Measurements from ENCODE around the gene CALML3. TPM values are rescaled to one million over a fixed set of nuclear protein-coding genes. Genes with fewer than 3 reads are reported as not detected.

Gene CALML3
- total and polyA plus RNA-seq, 2 donors (not counting 1 experiment from before 2014, with no cell fraction given), result not detected

DNA sequence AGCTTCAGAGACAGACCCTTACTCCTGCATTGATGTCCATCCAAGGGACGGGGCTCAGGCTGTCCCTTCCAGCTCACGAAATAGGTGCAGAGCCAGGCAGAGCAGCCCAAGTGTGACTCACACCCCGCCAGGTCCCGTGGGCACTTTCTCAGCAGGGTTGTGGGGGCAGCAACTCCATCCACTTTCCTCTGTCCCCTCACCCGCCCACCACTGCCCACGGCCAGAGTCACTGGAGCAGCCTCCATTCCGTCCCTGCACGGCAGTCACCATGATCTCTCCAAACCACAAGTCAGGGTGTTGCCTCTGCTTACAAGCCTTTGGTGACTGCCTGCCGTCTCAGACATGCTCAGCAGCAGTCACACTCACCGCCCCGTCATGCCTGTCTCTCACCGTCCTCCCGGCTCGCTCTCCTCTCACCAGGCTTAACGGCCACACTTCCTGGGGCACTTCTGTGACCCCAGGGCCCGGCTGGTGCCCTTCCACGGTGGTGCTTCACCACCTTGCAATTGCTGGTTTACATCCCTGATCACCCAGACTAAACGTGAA lies 39.3 kb downstream of the CALML3 start:
- Histone ChIP-seq H3K27ac (ENCODE audit: low read length in 2 of 2) (no peak overlapping the region), H3K9ac (ENCODE audit: low read length) (no peak overlapping the region), H3K4me3 (ENCODE audit: control extremely low read depth in 1 of 5, extremely low read depth in 1 of 5, insufficient read depth in 1 of 5, low read depth in 2 of 5, low read length in 4 of 5) (no peak overlapping the region), H4K20me1 (ENCODE audit: control insufficient read depth, insufficient read depth, low read length, poor library complexity, severe bottlenecking) (no peaks in the 10 kb centered on the region), H3K36me3 (replicated peaks in 1 of 2; ENCODE audit: control extremely low read depth in 1 of 2, control insufficient read depth in 1 of 2, extremely low read depth in 1 of 2, insufficient read depth in 2 of 2, low read length in 1 of 2) (no peaks in the 10 kb centered on the region), H3K27me3 (replicated peaks in 1 of 4; ENCODE audit: control extremely low read depth in 1 of 4, control insufficient read depth in 3 of 4, insufficient read depth in 4 of 4, low read length in 3 of 4) (peaks cover 0 to 2% (median 0%) of the 10 kb centered on the region in 4 experiments), H3K4me1 (ENCODE audit: control insufficient read depth in 2 of 2, insufficient read depth in 2 of 2, low read length in 2 of 2) (no peaks in the 10 kb centered on the region), H3K9me3 (ENCODE audit: control extremely low read depth in 1 of 3, control insufficient read depth in 2 of 3, insufficient read depth in 1 of 3, low read length in 2 of 3) (no peaks in the 10 kb centered on the region), H3K79me2 (ENCODE audit: control insufficient read depth, insufficient read depth, low read length) (no peaks in the 10 kb centered on the region), H3K4me2 (replicated peaks; ENCODE audit: low read depth, low read length, poor library complexity, severe bottlenecking) (no peak overlapping the region), H2AFZ (ENCODE audit: insufficient read depth, low read depth, low read length, poor library complexity, severe bottlenecking) (no peak overlapping the region)
- no peak for TF ChIP-seq EZH2 (IDR thresholded peaks at IDR 0.05; ENCODE audit: borderline replicate concordance, insufficient read depth, low read depth, low read length, poor library complexity, severe bottlenecking)
- TF ChIP-seq, protein P1, sequence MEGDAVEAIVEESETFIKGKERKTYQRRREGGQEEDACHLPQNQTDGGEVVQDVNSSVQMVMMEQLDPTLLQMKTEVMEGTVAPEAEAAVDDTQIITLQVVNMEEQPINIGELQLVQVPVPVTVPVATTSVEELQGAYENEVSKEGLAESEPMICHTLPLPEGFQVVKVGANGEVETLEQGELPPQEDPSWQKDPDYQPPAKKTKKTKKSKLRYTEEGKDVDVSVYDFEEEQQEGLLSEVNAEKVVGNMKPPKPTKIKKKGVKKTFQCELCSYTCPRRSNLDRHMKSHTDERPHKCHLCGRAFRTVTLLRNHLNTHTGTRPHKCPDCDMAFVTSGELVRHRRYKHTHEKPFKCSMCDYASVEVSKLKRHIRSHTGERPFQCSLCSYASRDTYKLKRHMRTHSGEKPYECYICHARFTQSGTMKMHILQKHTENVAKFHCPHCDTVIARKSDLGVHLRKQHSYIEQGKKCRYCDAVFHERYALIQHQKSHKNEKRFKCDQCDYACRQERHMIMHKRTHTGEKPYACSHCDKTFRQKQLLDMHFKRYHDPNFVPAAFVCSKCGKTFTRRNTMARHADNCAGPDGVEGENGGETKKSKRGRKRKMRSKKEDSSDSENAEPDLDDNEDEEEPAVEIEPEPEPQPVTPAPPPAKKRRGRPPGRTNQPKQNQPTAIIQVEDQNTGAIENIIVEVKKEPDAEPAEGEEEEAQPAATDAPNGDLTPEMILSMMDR (IDR thresholded peaks at IDR 0.05), result no peak
- no peak overlapping the region for H3K27ac Mint-ChIP-seq
- intact Hi-C loops (cut with micrococcal nuclease), result no loop called here
- 81% methylated on average over 18 of the region's 18 CpGs for WGBS (ENCODE audit: insufficient coverage)
- DNase-seq, result no peak
- no peaks in the 10 kb centered on the region for H3K4me1 Mint-ChIP-seq
- no peak for ATAC-seq (ENCODE audit: low read depth)
- no peaks in the 10 kb centered on the region for H3K9me3 Mint-ChIP-seq (ENCODE audit: insufficient read depth)
- ChIA-PET CTCF (interaction anchor here (1.2 kb wide), 1 partner anchor 59 kb away, joined by 3 read pairs; no protein-coding TSS in a partner anchor), POLR2A (no interaction called here)
- no peak overlapping the region for H3K4me3 Mint-ChIP-seq
- H3K27me3 Mint-ChIP-seq, result peaks cover 20% of the 10 kb centered on the region

DNA sequence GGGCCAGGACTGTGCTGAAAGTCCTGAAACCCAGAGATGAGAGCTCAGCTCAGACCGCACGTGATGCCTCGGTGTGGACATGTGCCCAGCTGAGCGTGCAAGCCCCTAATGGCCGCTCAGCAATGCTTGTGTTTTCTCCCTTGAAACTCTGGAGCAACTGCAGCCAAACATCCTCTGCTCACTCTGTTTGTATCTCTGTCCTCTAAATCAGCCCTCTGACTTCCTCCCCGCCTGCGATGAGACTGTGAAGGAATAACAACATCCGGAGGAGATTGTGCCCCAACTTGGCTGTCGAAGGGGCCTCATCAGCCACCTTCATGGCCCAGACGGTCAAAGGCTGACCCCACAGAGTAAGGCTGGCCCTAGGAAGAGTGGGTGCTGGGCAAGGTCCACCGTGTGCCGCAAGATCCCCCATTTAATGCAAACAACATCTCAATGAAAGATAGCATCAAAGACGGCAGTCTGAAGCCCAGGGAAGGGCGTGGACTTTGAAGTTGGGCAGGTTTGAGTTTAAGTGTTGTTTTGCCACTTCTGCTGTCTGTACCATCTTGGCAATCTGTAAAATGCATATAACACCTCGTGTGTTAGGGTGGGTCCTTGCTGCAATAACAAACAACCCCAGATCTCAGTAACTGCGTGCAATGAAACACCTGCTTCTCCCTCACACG lies 39.9 kb downstream of the CALML3 start:
- H3K9me3 Mint-ChIP-seq (ENCODE audit: insufficient read depth), result no peaks in the 10 kb centered on the region
- H3K4me3 Mint-ChIP-seq, result no peak overlapping the region
- no peak overlapping the region for H3K4me2 ChIP-seq (replicated peaks; ENCODE audit: low read depth, low read length, poor library complexity, severe bottlenecking)
- ChIA-PET POLR2A (no interaction called here), CTCF (interaction anchor here (1.4 kb wide), 1 partner anchor 58 kb away, joined by 4 read pairs; no protein-coding TSS in a partner anchor)
- H3K4me1 Mint-ChIP-seq, result no peaks in the 10 kb centered on the region
- no peak overlapping the region for H3K27ac ChIP-seq (ENCODE audit: low read length in 2 of 2)
- no peaks in the 10 kb centered on the region for H4K20me1 ChIP-seq (ENCODE audit: control insufficient read depth, insufficient read depth, low read length, poor library complexity, severe bottlenecking)
- H3K27me3 Mint-ChIP-seq, result peaks cover 20% of the 10 kb centered on the region
- DNase-seq (no peak), ATAC-seq (ENCODE audit: low read depth) (no peak)
- H3K27ac Mint-ChIP-seq, result no peak overlapping the region
- peaks cover 0 to 2% (median 0%) of the 10 kb centered on the region in 4 experiments for H3K27me3 ChIP-seq (replicated peaks in 1 of 4; ENCODE audit: control extremely low read depth in 1 of 4, control insufficient read depth in 3 of 4, insufficient read depth in 4 of 4, low read length in 3 of 4)
- intact Hi-C loops (cut with micrococcal nuclease), result no loop called here
- no peaks in the 10 kb centered on the region for H3K36me3 ChIP-seq (replicated peaks in 1 of 2; ENCODE audit: control extremely low read depth in 1 of 2, control insufficient read depth in 1 of 2, extremely low read depth in 1 of 2, insufficient read depth in 2 of 2, low read length in 1 of 2)
- H3K9me3 ChIP-seq (ENCODE audit: control extremely low read depth in 1 of 3, control insufficient read depth in 2 of 3, insufficient read depth in 1 of 3, low read length in 2 of 3), result no peaks in the 10 kb centered on the region
- no peaks in the 10 kb centered on the region for H3K79me2 ChIP-seq (ENCODE audit: control insufficient read depth, insufficient read depth, low read length)
- 76% methylated on average over 10 of the region's 17 CpGs for WGBS (ENCODE audit: insufficient coverage)
- no peak overlapping the region for H2AFZ ChIP-seq (ENCODE audit: insufficient read depth, low read depth, low read length, poor library complexity, severe bottlenecking)
- TF ChIP-seq, protein P1 (IDR thresholded peaks at IDR 0.05), result no peak
- TF ChIP-seq EZH2 (IDR thresholded peaks at IDR 0.05; ENCODE audit: borderline replicate concordance, insufficient read depth, low read depth, low read length, poor library complexity, severe bottlenecking), result no peak
- H3K4me1 ChIP-seq (ENCODE audit: control insufficient read depth in 2 of 2, insufficient read depth in 2 of 2, low read length in 2 of 2), result no peaks in the 10 kb centered on the region
- H3K4me3 ChIP-seq (ENCODE audit: control extremely low read depth in 1 of 5, extremely low read depth in 1 of 5, insufficient read depth in 1 of 5, low read depth in 2 of 5, low read length in 4 of 5), result no peak overlapping the region
- no peak overlapping the region for H3K9ac ChIP-seq (ENCODE audit: low read length)

Data from B cell (primary cell).